ENCODE measurements around the gene NQO2. TPM values are rescaled to one million over a fixed set of nuclear protein-coding genes. Genes with fewer than 3 reads are reported as not detected.
"Not testable (repeated sequence)": the region's sequence is repeated elsewhere in the genome, so short reads cannot be mapped to it uniquely, and the experiment has no call there.

Gene NQO2
- total RNA-seq, 2 experiments from 2014 or later = 17.0 to 17.5 TPM

DNA sequence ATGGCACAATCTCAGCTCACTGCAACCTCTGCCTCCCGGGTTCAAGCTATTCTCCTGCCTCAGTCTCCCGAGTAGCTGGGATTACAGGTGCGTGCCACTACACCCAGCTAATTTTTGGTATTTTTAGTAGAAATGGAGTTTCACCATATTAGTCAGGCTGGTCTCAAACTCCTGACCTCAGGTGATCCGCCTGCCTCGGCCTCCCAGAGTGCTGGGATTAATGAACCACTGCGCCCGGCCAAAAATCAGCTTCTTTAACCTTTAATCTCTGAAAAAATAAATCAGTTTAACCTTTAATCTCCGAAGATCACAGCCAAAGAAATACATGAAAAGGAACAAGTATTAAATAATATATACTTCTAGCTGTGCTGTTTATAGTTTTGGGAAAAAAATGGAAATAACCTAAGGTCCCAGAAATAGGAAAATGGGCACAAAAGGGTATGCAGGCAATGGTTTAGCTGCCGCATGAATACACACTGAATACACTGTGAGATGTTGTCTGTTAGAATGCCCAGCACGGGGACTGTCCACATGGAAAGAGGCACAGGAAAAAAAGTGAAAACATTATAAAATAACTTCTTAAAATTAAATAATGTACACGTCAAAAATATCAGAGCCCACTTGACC, 1.6 kb downstream of the NQO2 start:
- Mint-ChIP-seq H3K4me1 (peaks cover 24% of the 10 kb centered on the region), H3K9me3 (no peaks in the 10 kb centered on the region), H3K27ac (no peak overlapping the region), H3K36me3 (peaks cover 21% of the 10 kb centered on the region), H3K27me3 (peaks cover 2% of the 10 kb centered on the region), H3K4me3 (peak overlapping the region; percentile 86)
- POLR2A ChIA-PET = interaction anchor here (0.7 to 2.1 kb wide), 7 partner anchors 12 to 74 kb away, joined by 3 to 12 read pairs (median 8); no protein-coding TSS in a partner anchor
- ATAC-seq (ENCODE audit: low read depth) (no peak), DNase-seq (no peak)

DNA sequence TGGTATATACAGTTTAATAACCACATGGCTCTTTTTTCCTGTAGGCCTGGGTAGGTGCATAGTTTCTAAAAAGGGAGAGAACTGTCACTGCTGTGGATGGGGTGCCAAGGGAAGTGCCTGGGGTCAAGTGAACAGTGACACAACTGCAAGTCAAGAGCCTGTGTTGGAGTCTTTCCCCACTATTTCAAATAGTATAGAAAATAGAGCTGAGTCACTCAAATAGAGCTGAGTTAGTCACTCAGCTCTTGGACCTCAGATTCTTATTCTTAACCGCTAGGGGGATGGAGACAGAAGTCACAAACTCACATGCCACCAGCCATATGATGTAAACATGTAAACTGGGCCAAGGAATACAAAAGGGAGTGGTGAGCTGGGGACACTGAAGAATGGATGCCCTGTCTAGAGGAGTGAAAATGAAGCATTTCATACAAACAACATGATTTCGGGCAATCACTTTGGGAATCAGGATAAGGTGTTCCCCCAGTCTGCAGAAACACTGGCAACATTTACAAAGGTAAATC, 2.1 kb downstream of the NQO2 start:
- Mint-ChIP-seq H3K9me3 (no peaks in the 10 kb centered on the region), H3K27me3 (peaks cover under 1% of the 10 kb centered on the region), H3K4me3 (no peak overlapping the region), H3K27ac (no peak overlapping the region), H3K4me1 (peaks cover 24% of the 10 kb centered on the region), H3K36me3 (peaks cover 23% of the 10 kb centered on the region)
- DNase-seq (no peak), ATAC-seq (ENCODE audit: low read depth) (no peak)
- POLR2A ChIA-PET = interaction anchor here (0.7 to 2.1 kb wide), 4 partner anchors 13 to 62 kb away, joined by 3 to 12 read pairs (median 9); no protein-coding TSS in a partner anchor

DNA sequence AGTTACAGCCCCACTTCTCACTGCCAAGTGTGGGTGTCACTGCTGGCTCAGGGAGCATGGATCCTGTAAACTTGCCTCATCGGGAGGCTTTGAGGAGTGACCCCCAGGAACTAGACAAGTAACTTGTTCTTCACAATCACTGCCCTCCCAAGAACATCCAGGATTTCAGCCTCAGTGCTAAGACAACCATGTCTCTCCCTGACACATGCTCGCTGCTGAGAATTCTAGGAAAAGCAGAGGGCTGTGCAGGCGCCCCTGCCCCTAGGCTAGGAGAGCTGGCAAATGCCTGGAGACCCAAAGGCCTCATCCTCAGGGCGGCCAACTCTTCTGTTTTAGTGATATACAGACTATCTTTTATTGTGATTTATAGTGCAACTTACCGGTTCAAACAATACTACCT, 3.5 kb downstream of the NQO2 start:
- not testable (repeated sequence) for H3K27ac Mint-ChIP-seq; H3K4me3 Mint-ChIP-seq; H3K27me3 Mint-ChIP-seq; ATAC-seq (ENCODE audit: low read depth); DNase-seq; H3K9me3 Mint-ChIP-seq
- POLR2A ChIA-PET = interaction anchor here (2.1 kb wide), 1 partner anchor 20 kb away, joined by 12 read pairs; no protein-coding TSS in a partner anchor
- Mint-ChIP-seq H3K4me1 (peaks cover 21% of the 10 kb centered on the region), H3K36me3 (peaks cover 32% of the 10 kb centered on the region)

DNA sequence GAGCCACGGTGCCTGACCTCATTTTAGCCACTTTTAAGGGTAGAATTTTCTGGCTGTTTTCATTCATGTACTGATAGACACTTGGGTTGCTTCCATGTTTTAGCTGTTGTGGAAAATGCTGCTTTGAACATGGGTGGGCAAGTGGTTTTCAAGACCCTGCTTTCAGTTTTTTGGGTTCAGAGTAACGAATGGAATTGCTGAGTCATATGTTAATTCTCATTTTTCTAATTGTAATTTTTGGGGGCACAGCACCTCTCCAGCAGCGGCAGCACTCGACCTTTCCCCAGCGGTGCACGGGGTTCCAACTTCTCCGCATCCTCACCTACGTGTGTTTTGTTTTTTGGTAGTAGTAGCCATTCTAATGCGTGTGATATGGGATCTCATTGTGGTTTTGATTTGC, 5.4 kb downstream of the NQO2 start:
- peaks cover 48% of the 10 kb centered on the region for H3K36me3 Mint-ChIP-seq
- DNase-seq (no peak), ATAC-seq (ENCODE audit: low read depth) (no peak)
- peaks cover 14% of the 10 kb centered on the region for H3K4me1 Mint-ChIP-seq
- POLR2A ChIA-PET = no interaction called here
- H3K27ac Mint-ChIP-seq = no peak overlapping the region
- H3K4me3 Mint-ChIP-seq = no peak overlapping the region
- H3K27me3 Mint-ChIP-seq = no peaks in the 10 kb centered on the region
- H3K9me3 Mint-ChIP-seq = peaks cover 2% of the 10 kb centered on the region

DNA sequence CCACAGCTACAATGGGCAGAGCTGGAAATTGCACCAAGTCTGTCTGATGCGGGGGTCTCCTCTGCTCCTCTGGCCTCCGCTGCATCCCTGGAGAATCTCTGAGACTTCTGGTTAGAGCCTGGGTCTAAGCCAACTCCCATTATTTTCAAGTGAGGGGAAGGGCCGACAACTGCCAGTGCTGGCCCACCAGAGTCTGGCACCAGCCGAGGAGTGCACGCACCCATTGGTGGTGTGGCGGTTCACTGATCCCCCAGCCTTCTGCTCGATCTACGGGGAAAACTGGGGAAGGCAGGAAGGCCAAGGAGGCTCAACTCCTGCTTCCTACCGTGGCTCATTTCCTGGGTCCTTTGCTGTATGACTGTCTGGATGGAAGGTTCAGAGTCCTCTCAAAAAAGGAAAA, 6.2 kb downstream of the NQO2 start:
- Mint-ChIP-seq H3K27me3 (no peaks in the 10 kb centered on the region), H3K4me3 (no peak overlapping the region), H3K9me3 (peaks cover 2% of the 10 kb centered on the region), H3K4me1 (peaks cover 14% of the 10 kb centered on the region), H3K27ac (no peak overlapping the region), H3K36me3 (peaks cover 56% of the 10 kb centered on the region)
- ATAC-seq (ENCODE audit: low read depth) = no peak
- no peak for DNase-seq
- POLR2A ChIA-PET = no interaction called here

DNA sequence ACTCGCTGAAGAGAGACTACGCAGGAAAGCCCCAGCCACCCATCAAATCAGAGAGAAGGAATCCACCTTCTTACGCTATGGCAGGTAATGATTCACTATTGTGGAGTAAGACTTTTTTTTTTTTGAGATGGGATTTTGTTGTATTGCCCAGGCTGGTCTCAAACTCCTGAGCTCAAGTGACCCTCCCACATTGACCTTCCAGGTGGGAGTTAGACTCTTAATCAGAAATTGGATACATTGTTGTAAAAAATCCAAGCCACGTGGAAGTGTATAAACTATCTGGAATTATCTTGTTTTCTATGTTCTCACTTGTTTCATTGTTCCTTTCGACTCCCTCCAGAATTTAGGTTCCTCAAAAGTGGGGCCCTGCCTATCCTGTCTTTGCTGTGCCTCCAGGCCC, 6.8 kb downstream of the NQO2 start:
- Mint-ChIP-seq H3K36me3 (peaks cover 62% of the 10 kb centered on the region), H3K27me3 (no peaks in the 10 kb centered on the region), H3K9me3 (peaks cover 5% of the 10 kb centered on the region), H3K27ac (no peak overlapping the region), H3K4me3 (no peak overlapping the region), H3K4me1 (peaks cover 14% of the 10 kb centered on the region)
- POLR2A ChIA-PET = no interaction called here
- no peak for DNase-seq
- ATAC-seq (ENCODE audit: low read depth) = no peak

DNA sequence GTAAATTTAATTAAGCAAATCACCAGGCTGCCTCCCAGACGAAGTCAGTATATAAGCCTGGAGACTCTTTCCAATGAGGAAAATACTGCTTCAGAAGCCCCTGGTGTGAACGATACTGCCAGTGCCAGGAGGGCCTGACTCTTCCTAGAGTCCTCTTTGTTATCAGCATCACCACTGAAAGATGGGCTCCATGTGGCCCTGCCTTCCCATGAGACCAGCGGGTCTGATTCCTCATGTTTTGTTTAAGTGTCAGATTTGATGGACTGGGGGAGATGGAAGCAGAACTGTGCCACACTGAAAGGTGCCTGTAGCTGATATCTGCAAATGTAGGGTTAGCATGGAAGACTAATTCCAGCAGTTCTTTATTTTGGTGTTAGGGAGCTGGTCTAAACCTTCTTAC, 7.9 kb downstream of the NQO2 start:
- DNase-seq (no peak), ATAC-seq (ENCODE audit: low read depth) (no peak)
- H3K36me3 Mint-ChIP-seq = peaks cover 67% of the 10 kb centered on the region
- no peaks in the 10 kb centered on the region for H3K27me3 Mint-ChIP-seq
- peaks cover 13% of the 10 kb centered on the region for H3K9me3 Mint-ChIP-seq
- H3K4me3 Mint-ChIP-seq = no peak overlapping the region
- POLR2A ChIA-PET = interaction anchor here (1.0 kb wide), 1 partner anchor 56 kb away, joined by 3 read pairs; no protein-coding TSS in a partner anchor
- peaks cover 7% of the 10 kb centered on the region for H3K4me1 Mint-ChIP-seq
- no peak overlapping the region for H3K27ac Mint-ChIP-seq

DNA sequence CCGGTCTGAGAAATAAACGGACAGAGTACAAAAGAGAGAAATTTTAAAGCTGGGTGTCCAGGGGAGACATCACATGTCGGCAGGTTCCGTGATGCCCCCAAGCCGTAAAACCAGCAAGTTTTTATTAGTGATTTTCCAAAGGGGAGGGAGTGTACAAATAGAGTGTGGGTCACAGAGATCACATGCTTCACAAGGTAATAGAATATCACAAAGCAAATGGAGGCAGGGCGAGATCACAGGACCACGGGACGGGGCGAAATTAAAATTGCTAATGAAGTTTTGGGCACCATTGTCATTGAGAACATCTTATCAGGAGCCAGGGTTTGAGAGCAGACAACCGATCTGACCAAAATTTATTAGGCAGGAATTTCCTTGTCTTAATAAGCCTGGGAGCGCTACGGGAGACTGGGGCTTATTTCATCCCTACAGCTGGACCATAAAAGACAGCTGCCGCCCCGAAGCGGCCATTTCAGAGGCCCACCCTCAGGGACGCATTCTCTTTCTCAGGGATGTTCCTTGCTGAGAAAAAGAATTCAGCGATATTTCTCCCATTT, 9.1 kb downstream of the NQO2 start:
- Mint-ChIP-seq H3K36me3 (peaks cover 68% of the 10 kb centered on the region), H3K9me3 (peaks cover 16% of the 10 kb centered on the region)
- H3K27me3 Mint-ChIP-seq; H3K4me1 Mint-ChIP-seq; H3K27ac Mint-ChIP-seq; DNase-seq; H3K4me3 Mint-ChIP-seq; ATAC-seq (ENCODE audit: low read depth): not testable (repeated sequence)
- POLR2A ChIA-PET = interaction anchor here (1.5 kb wide), 1 partner anchor 45 kb away, joined by 3 read pairs; no protein-coding TSS in a partner anchor

DNA sequence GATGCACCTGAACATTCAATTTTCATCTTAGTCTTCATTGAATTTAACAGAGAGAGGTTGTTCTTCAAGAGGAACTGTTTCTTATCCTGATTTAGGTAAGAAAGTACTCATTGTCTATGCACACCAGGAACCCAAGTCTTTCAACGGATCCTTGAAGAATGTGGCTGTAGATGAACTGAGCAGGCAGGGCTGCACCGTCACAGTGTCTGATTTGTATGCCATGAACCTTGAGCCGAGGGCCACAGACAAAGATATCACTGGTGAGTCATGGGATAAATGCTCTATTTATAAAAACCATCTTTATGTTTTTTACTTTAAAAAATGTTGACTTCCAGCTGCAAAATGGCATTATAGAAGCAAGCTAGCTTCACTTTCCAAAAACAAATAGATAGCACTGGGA, 10.2 kb downstream of the NQO2 start:
- H3K27ac Mint-ChIP-seq = no peak overlapping the region
- H3K27me3 Mint-ChIP-seq = no peaks in the 10 kb centered on the region
- POLR2A ChIA-PET = interaction anchor here (1.5 kb wide), 1 partner anchor 44 kb away, joined by 3 read pairs; no protein-coding TSS in a partner anchor
- no peak for ATAC-seq (ENCODE audit: low read depth)
- peaks cover 66% of the 10 kb centered on the region for H3K36me3 Mint-ChIP-seq
- no peak for DNase-seq
- peaks cover 8% of the 10 kb centered on the region for H3K4me1 Mint-ChIP-seq
- no peak overlapping the region for H3K4me3 Mint-ChIP-seq
- peaks cover 16% of the 10 kb centered on the region for H3K9me3 Mint-ChIP-seq

DNA sequence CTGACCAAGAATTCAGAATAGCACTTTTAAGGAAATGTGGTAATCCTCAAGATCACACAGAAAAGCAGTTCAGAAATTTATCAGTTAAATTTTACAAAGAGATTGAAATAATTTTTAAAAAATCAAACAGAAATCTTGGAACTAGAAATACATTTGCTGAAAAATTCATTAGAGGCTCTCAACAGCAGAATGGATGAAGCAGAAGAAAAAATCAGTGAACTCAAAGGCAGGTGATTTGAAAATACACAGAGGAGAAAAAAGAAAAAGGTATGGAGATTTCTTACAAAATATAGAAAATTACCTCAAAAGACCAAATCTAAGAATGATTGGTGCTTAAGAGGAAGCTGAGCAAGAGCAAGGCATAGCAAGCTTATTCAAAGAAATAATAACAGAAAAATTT, 11.5 kb downstream of the NQO2 start:
- Mint-ChIP-seq H3K36me3 (peaks cover 62% of the 10 kb centered on the region), H3K27me3 (no peaks in the 10 kb centered on the region), H3K4me3 (no peak overlapping the region), H3K9me3 (peaks cover 16% of the 10 kb centered on the region), H3K4me1 (peaks cover 7% of the 10 kb centered on the region), H3K27ac (no peak overlapping the region)
- POLR2A ChIA-PET = interaction anchor here (1.2 kb wide), 1 partner anchor 12 kb away, joined by 3 read pairs; the partner anchor contains the start of gene NQO2
- DNase-seq = no peak
- ATAC-seq (ENCODE audit: low read depth) = no peak

DNA sequence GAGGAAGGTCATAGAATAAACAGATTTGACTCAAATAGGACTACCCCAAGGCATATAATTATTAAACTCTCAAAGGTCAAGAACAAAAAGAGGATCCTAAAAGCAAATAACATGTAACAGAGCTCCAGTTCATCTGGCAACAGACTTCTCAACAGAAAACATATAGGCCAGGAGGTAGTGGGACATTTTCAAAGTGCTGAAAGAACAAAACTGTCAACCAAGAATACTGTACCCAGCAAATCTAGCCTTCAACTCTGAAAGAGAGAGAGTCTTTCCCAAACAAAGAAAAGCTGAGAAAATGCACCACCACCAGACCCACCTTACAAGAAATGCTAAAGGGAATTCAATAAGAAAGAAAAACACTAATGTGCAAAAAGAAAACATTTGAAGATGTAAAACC, 11.9 kb downstream of the NQO2 start:
- H3K4me3 Mint-ChIP-seq = no peak overlapping the region
- POLR2A ChIA-PET = interaction anchor here (1.2 kb wide), 1 partner anchor 12 kb away, joined by 3 read pairs; the partner anchor contains the start of gene NQO2
- ATAC-seq (ENCODE audit: low read depth) = no peak
- H3K36me3 Mint-ChIP-seq = peaks cover 63% of the 10 kb centered on the region
- peaks cover 16% of the 10 kb centered on the region for H3K9me3 Mint-ChIP-seq
- no peak for DNase-seq
- H3K27ac Mint-ChIP-seq = no peak overlapping the region
- no peaks in the 10 kb centered on the region for H3K27me3 Mint-ChIP-seq
- H3K4me1 Mint-ChIP-seq = peaks cover 7% of the 10 kb centered on the region

DNA sequence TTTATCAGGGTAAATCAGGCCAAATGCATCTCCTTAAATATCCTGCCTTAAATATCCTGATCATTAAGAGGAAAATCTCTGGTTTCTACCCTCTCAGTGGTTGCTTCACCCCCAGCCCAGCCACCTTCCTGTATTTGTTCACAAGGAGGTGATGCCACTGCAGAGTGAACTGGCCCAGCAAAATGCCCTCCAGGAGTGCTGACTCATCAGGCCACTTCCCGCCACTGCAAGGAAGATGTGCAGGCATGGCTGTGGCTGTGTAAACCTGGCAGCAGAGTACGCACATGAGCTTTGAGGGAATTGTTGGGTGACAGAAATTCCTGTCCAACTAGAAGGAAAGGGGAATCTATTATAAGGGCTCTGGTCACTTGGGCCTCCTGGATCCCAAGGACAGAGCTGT, 13.8 kb downstream of the NQO2 start:
- ATAC-seq (ENCODE audit: low read depth) = no peak
- Mint-ChIP-seq H3K9me3 (peaks cover 16% of the 10 kb centered on the region), H3K27me3 (no peaks in the 10 kb centered on the region), H3K4me3 (no peak overlapping the region), H3K36me3 (peaks cover 62% of the 10 kb centered on the region), H3K27ac (no peak overlapping the region), H3K4me1 (peaks cover 8% of the 10 kb centered on the region)
- POLR2A ChIA-PET = no interaction called here
- no peak for DNase-seq

DNA sequence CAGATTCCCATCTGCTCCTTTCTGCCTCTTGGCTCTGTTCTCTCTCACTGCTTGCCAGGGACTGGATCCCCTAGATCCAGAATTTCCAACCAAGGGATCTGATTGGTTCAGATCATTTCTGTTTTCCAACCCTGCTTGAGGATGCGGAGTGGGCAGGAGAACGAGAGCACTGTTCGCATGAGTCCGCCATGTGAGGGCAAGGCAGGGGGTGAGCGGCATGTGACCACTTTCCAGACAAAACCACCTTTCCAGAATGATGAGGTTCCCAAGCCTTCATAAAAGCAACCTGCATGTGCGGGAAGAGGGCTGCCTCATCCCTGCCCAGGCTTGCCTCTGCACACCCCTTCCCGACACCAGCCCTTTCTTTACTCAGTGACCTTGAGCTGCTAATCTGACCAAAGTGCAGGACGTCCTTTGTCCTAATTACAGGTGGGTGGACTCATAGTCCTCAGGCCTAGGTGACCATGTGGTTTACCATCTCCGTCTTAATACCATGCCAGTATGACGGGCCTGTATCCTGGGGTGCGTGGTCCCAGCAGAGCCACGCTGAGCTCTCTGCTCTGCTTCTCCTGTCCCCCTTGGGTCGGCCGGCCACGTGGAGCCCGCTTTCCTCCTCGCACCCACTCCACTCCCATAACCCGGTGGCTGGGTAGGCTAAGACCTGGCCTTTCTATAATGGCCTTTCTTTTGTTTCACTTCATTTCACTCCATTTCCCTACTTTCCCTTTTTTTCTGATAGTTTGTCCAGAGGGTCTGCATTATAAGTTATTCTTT, 14.4 kb downstream of the NQO2 start:
- H3K4me1 Mint-ChIP-seq = peaks cover 8% of the 10 kb centered on the region
- no peak overlapping the region for H3K4me3 Mint-ChIP-seq
- peaks cover 16% of the 10 kb centered on the region for H3K9me3 Mint-ChIP-seq
- H3K27ac Mint-ChIP-seq = no peak overlapping the region
- peaks cover 58% of the 10 kb centered on the region for H3K36me3 Mint-ChIP-seq
- POLR2A ChIA-PET = interaction anchor here (0.6 to 1.3 kb wide), 2 partner anchors 13 to 121 kb away, joined by 4 to 5 read pairs; no protein-coding TSS in a partner anchor
- H3K27me3 Mint-ChIP-seq = no peaks in the 10 kb centered on the region
- DNase-seq (no peak), ATAC-seq (ENCODE audit: low read depth) (no peak)

Data from activated naive CD8-positive, alpha-beta T cell treated with anti-CD3 and anti-CD28 coated beads, Interleukin-2, amount 10 ng/mL, durations not matched to agents 7 days and 5 days (primary cell).